Measurements from ENCODE around the gene RNASEH2A. TPM values are rescaled to one million over a fixed set of nuclear protein-coding genes. Genes with fewer than 3 reads are reported as not detected.

The RNASEH2A gene
- total RNA-seq (2016; rRNA removed; fragmentation: Illumina TruSeq; extraction: Trizol), result 35.8 and 44.0 TPM in 2 replicates
- total RNA-seq (2016; cell fraction: cytosol; rRNA removed; fragmentation: Illumina TruSeq; extraction: Trizol; ENCODE audit: low read depth), result 9.6 and 10.1 TPM in 2 replicates
- 42.1 and 45.3 TPM in 2 replicates for total RNA-seq (2016; cell fraction: insoluble cytoplasmic fraction; rRNA removed; fragmentation: Illumina TruSeq; extraction: Trizol)
- total RNA-seq (2016; cell fraction: membrane; rRNA removed; fragmentation: Illumina TruSeq; extraction: Trizol), result 6.9 and 12.1 TPM in 2 replicates
- 16.9 and 20.6 TPM in 2 replicates for total RNA-seq (2016; cell fraction: nucleus; rRNA removed; fragmentation: Illumina TruSeq; extraction: Trizol)
- polyA plus RNA-seq (2011; rRNA removed), result 18.4 and 25.1 TPM in 2 replicates
- polyA plus RNA-seq (2011; cell fraction: cytosol; rRNA removed), result 29.0 and 49.3 TPM in 2 replicates
- polyA plus RNA-seq (2011; cell fraction: nucleus; rRNA removed), result 16.5 and 17.7 TPM in 2 replicates
- 14.7 and 18.3 TPM in 2 replicates for polyA plus RNA-seq (2012)
- polyA plus RNA-seq (2016; cell fraction: cytosol; fragmentation: Illumina TruSeq; extraction: Trizol; ENCODE audit: low read depth), result 11.8 and 12.6 TPM in 2 replicates
- polyA plus RNA-seq (2016; cell fraction: insoluble cytoplasmic fraction; fragmentation: Illumina TruSeq; extraction: Trizol; ENCODE audit: low read depth), result 51.0 and 52.7 TPM in 2 replicates
- polyA plus RNA-seq (2016; cell fraction: membrane; fragmentation: Illumina TruSeq; extraction: Trizol; ENCODE audit: low read depth), result 9.0 and 9.3 TPM in 2 replicates
- polyA plus RNA-seq (2016; cell fraction: nucleus; fragmentation: Illumina TruSeq; extraction: Trizol; ENCODE audit: insufficient read depth, low read depth), result 31.7 and 33.2 TPM in 2 replicates
- polyA minus RNA-seq (2011; rRNA and poly(A)+ RNA removed; ENCODE audit: low replicate concordance), result 44.4 and 185 TPM in 2 replicates
- polyA minus RNA-seq (2011; cell fraction: cytosol; rRNA and poly(A)+ RNA removed), result 18.6 and 30.1 TPM in 2 replicates
- polyA minus RNA-seq (2011; cell fraction: nucleus; rRNA and poly(A)+ RNA removed), result 8.7 and 11.3 TPM in 2 replicates
- Bru-seq, nascent RNA, result percentile 41 among the genes with signal in this experiment
- BruChase-seq, experiment 1, labeled RNA remaining after a 6-hour chase, result percentile 43 among the genes with signal in this experiment
- percentile 42 among the genes with signal in this experiment for BruChase-seq, experiment 2, labeled RNA remaining after a 2-hour chase
- long read RNA-seq, experiment 1, transcript RNASEH2A-201 (8 exons, 2,753 nt), result major isoform, 73 of 78 reads
- long read RNA-seq, experiment 1, partial matches to known transcripts, result 1 of 78 reads
- long read RNA-seq, experiment 1, other reads (novel, unspliced or antisense), result 3 of 78 reads
- long read RNA-seq, experiment 2, transcript RNASEH2A-201 (8 exons, 2,753 nt), result major isoform, 46 of 74 reads
- long read RNA-seq, experiment 2, partial matches to known transcripts, result 8 of 74 reads
- long read RNA-seq, experiment 2, other reads (novel, unspliced or antisense), result 18 of 74 reads

- in situ Hi-C loops (cut with HindIII; ENCODE audit: extremely low pct_ligation_motif_present, low pct_unique_long_range_greater_than_20kb) (no loop called here), intact Hi-C loops (cut with micrococcal nuclease; ENCODE audit: unreplicated experiment) (no loop called here)
- BruUV-seq (replicated peaks), result no TSS peak
- ATAC-seq, result peak; percentile 93
- Histone ChIP-seq H4K20me1 (ENCODE audit: insufficient read depth, low read length) (no peaks in the 10 kb centered on the region), H3K36me3 (replicated peaks in 1 of 2; ENCODE audit: control insufficient read depth in 1 of 2, insufficient read depth in 2 of 2, low read length in 2 of 2) (peaks cover 2 to 10% of the 10 kb centered on the region in 2 experiments; a peak in 1 of 5 replicates), H2AFZ (ENCODE audit: low read length) (peak within 1 kb of the TSS; percentile 88), H3K9me3 (ENCODE audit: low read length) (no peaks in the 10 kb centered on the region), H3K27me3 (ENCODE audit: control insufficient read depth in 1 of 2, insufficient read depth in 2 of 2, low read length in 2 of 2) (no peaks in the 10 kb centered on the region; a peak in 1 of 5 replicates), H3K9ac (ENCODE audit: insufficient read depth, low read depth, low read length) (peak within 1 kb of the TSS; percentile 83), H3K4me2 (ENCODE audit: low read depth, low read length) (peak within 1 kb of the TSS; percentile 97), H3K4me3 (replicated peaks in 1 of 3; ENCODE audit: insufficient read depth in 1 of 3, low read depth in 2 of 3, low read length in 3 of 3) (peak within 1 kb of the TSS; percentile 69 to 87 (median 82)), H3K79me2 (ENCODE audit: insufficient read depth, low read length) (peaks cover 5% of the 10 kb centered on the region), H3K4me1 (ENCODE audit: insufficient read depth, low read length) (peaks cover 17% of the 10 kb centered on the region), H3K27ac (ENCODE audit: extremely low read length, insufficient read depth, low read length) (peak within 1 kb of the TSS; percentile 67)
- 3% methylated on average over 38 of the region's 66 CpGs for WGBS (ENCODE audit: low lambda C conversion rate)
- POLR2A ChIA-PET, result interaction anchor here (0.5 to 1.7 kb wide), 8 partner anchors 9 to 114 kb away, joined by 3 to 26 read pairs (median 4); partner anchors contain the start of genes GET3 and JUNB
- DNase-seq (ENCODE audit: low spot score), result peak; percentile 70
- FAIRE-seq, result peak; percentile 26
- CTCF ChIA-PET (ENCODE audit: low intra/inter-chr PET ratio, low total read pairs), result no interaction called here
- peak; percentile 98 for TF ChIP-seq ZNF605 (CRISPR knock-in tag; IDR thresholded peaks at IDR 0.05)
- TF ChIP-seq SOX6 (IDR thresholded peaks at IDR 0.05), result no peak
- TF ChIP-seq SOX6 (CRISPR knock-in tag; IDR thresholded peaks at IDR 0.05), result peak; percentile 60
- TF ChIP-seq CSRNP2 (CRISPR knock-in tag; conservative IDR thresholded peaks at IDR 0.05; ENCODE audit: low read depth), result no peak
- no peak for TF ChIP-seq HNF4G (IDR thresholded peaks at IDR 0.05; ENCODE audit: borderline replicate concordance, low read depth, low read length)
- TF ChIP-seq HNF4G (CRISPR knock-in tag; IDR thresholded peaks at IDR 0.05; ENCODE audit: borderline replicate concordance, low read depth), result no peak
- TF ChIP-seq ZNF3 (CRISPR knock-in tag; IDR thresholded peaks at IDR 0.05), result no peak
- TF ChIP-seq SP5 (CRISPR knock-in tag; IDR thresholded peaks at IDR 0.05; ENCODE audit: borderline replicate concordance, low read depth), result 0 out of 2 replicates have a peak, but pooled peaks have one; percentile 32
- TF ChIP-seq ZFY (CRISPR knock-in tag; IDR thresholded peaks at IDR 0.05), result peak; percentile 94
- TF ChIP-seq ZNF280B (CRISPR knock-in tag; IDR thresholded peaks at IDR 0.05; ENCODE audit: borderline replicate concordance), result peak; percentile 54; the same call in 1 of the 2 replicates
- TF ChIP-seq GABPA (IDR thresholded peaks at IDR 0.05; ENCODE audit: low read depth, low read length), result no peak
- peak; percentile 49; the same call in 1 of the 2 replicates for TF ChIP-seq GABPA (CRISPR knock-in tag; IDR thresholded peaks at IDR 0.05; ENCODE audit: low read depth)
- TF ChIP-seq BORCS8-MEF2B (CRISPR knock-in tag; IDR thresholded peaks at IDR 0.05), result peak; percentile 78; the same call in 1 of the 2 replicates
- peak; percentile 91 for TF ChIP-seq MAX (IDR thresholded peaks at IDR 0.05)
- TF ChIP-seq NCOA2 (CRISPR knock-in tag; IDR thresholded peaks at IDR 0.05), result peak; percentile 22; the same call in 1 of the 2 replicates
- TF ChIP-seq PCBP1 (IDR thresholded peaks at IDR 0.05; ENCODE audit: borderline replicate concordance, low read depth, low read length), result no peak
These were observed at the start of gene RNASEH2A for GRCh38 chr19:12806242-12807081. Gene RNASEH2A, plus strand, starts transcription at chr19:12806584. Its CDS starts 90 bp downstream, at chr19:12806674.
